ENCODE results near the gene MYL6.
"Not testable (repeated sequence)": the region's sequence is repeated elsewhere in the genome, so short reads cannot be mapped to it uniquely, and the experiment has no call there.

Gene MYL6

DNA sequence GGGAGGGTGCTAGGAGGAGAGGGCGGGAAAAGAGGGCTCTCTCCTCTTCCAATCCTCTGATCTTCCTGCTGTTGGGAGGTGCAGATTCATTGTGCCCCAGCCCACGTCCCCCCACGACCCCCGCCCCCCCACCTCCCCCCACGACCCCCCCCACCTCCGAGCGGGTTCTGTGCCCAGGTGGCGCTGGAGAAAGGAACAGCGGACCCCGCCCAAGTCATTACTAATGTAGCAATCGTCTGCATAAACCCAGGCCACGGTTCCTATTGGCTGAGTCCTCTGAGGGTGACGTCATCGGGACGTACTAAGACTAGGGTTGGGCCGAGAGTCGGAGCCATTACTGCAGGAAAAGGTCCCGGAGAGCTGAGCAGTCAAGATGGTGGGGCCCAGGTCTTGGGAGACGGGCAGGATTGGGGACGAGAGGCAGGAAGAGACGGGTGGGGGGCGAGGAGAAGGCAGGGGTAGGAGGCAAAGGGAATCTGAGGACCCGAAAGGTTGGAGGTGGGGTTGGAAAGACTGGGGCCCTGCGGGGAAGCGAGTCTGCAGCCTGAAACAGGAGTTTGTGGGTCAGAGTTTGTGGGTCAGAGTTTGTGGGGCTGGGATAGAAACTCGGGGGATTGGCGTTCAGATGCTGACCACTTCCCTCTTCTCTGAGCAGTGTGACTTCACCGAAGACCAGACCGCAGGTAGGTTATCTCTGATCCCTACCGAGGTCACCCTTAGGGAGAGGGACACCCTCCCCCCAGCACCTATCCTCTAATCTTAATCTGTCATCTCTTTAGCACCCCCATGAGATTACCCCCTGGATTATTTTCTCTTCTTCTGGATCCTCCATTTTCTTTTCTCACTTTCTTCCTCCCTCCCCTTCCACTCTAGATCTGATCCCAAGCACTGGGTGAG is at the start of gene MYL6:
TSS of gene MYL6 (plus strand) at position 331 of the 897 bp plus-strand sequence. CDS start at position 374, 43 bp downstream.
- FAIRE-seq (no peak), DNase-seq (ENCODE audit: low spot score) (peak; percentile 95)

GRCh38 chr12:56110571-56110970 is 47.6 kb upstream of the MYL6 start:
- DNase-seq (ENCODE audit: low spot score) (no peak), FAIRE-seq (no peak)

- FAIRE-seq (no peak), DNase-seq (ENCODE audit: low spot score) (no peak)
Observed at GRCh38 chr12:56114084-56114483, 44.1 kb upstream of the MYL6 start.

GRCh38 chr12:56115329-56115728 is 42.8 kb upstream of the MYL6 start:
- no peak for DNase-seq (ENCODE audit: low spot score)
- no peak for FAIRE-seq

DNA sequence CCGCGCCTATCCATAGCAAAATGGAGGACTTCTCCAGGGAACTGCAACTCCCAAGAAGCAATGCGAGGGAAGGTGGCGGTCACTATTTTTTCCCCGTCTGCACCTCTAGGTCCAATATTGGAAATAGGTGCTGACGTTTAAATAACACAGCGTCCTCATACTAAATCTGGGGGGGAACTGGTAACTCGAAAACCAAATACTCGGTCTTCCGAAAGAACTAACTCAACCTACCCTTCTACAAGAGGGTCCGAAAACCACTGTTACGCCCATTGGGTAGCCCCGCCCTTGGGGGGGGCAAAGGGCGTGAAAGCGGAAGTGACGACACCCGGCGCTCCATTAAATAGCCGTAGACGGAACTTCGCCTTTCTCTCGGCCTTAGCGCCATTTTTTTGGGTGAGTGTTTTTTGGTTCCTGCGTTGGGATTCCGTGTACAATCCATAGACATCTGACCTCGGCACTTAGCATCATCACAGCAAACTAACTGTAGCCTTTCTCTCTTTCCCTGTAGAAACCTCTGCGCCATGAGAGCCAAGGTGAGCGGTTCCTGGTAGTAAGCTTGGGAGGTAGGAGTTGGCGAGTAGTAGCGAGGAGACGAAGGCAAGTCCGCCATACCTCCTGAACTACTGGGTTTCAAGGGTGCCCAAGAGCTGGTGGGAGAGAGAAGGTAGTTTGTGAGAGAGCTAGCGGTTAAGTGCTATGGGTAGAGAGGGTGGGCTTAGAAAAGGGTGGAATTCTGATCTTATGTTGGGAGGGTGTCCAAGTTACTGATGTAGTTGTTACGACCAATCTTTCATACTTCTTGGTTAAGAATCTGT is 41.7 kb upstream of the MYL6 start, which contains the start of gene RPL41:
TSS of gene RPL41 (plus strand) at position 367 of the 815 bp plus-strand sequence.
- FAIRE-seq: no peak
- DNase-seq (ENCODE audit: low spot score): peak; percentile 81

GRCh38 chr12:56117082-56117706 is 41.0 kb upstream of the MYL6 start:
- not testable (repeated sequence) for DNase-seq (ENCODE audit: low spot score); FAIRE-seq

DNA sequence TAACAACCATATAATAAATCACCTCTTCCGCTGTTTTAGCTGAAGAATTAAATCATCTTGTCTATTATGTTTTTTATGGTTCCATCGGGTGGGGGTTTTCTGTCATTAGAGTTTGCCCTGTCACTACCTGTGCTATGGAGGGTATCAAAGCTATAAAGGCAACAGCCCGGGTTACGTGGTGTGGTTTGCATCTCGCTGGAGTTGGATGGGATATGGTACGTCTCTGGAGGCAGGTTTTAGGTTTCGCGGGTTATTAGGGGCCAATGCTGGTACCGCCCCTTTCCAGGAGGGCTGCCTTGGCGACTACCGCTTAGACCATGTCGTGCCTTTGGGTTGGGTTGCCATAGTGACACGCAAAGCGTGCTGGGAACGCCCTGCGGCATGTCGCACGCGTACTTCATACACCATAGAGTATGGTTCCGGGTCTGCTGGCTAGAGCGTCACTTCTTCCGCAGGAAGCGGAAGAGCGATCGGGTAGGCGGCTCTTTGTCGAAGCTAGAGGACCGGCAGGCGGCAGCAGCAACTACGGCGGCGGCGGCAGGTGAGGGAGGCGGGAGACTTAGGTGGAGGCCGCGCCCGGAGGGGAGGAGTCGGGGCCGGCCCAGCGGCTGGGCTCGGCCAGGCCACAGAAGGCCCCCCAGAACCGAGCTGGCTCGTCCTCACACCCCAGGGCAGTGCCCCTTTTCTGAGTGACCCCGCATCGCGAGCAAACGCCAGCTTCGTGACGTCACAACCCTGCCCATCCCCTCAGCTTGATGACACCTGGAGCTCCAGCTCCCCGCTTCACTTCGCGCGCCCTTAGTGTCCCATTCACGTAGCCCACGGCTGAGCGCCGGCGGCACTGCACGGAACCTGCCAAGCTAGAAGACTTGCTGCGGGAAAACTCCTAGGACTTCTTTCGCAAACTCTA is 40.1 kb upstream of the MYL6 start, which contains the start of gene ZC3H10:
TSS of gene ZC3H10 (plus strand) at position 489 of the 910 bp plus-strand sequence. CDS start 2,297 bp downstream, outside the sequence.
- peak; percentile 94 for DNase-seq (ENCODE audit: low spot score)
- FAIRE-seq: peak; percentile 89

DNA sequence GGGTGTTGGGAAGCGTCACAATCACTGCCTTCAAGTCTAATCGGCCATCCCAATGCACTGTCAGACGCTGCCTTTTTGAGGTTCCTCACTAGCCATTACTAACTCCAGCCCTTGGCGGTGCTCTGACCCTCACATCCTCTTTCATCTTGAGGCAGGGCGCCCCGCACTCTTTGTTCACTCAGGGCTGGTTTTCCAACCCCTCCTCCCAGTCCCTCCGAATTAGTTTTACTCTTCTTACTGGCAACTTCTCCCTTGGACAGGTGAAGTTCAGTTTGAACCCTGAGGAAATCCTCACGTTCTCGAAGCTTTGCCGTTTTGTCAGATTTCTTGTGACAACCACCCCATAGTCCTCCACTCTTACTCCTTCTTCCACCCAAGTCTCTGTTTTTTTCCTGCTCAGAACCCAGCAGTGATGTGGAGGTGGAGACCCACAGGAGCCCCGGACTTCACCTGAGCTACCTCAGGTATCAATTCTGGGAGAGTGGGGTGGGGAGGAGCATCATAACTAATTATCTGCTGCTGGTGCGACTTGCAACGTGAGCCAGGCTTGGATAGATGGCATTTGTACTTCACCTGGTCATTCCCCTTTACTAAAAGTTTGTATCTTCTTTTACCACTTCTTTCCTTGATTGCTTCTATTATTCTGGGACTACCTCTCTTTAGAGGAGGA is 39.3 kb upstream of the MYL6 start:
- no peak for FAIRE-seq
- no peak for DNase-seq (ENCODE audit: low spot score)

GRCh38 chr12:56119361-56119796 is 38.8 kb upstream of the MYL6 start:
- FAIRE-seq (no peak), DNase-seq (ENCODE audit: low spot score) (peak; percentile 78)

GRCh38 chr12:56120158-56120846 is 37.9 kb upstream of the MYL6 start:
- DNase-seq (ENCODE audit: low spot score) (peak; percentile 56), FAIRE-seq (no peak)

GRCh38 chr12:56121204-56121870 is 36.8 kb upstream of the MYL6 start:
- DNase-seq (ENCODE audit: low spot score) (no peak), FAIRE-seq (no peak)

DNA sequence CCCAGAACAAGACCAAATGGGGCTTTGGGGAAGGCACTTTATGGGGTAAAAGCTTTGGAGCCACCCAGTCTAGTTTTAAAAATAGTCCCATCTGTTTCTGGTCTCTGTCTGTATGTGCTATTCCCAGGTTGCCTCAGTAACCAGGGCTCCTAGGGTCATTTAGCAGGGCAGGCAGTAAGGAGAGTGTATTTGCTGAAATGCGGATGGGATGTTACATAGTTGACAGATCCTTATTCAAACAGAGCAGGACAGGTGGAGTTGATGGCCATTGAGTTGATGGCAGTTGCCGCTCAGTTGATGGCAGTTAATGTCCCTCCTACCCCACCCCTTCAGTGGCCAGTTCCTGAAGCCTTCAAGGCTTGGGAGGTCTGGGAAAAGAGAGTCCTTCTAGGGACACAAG is 35.5 kb upstream of the MYL6 start:
- no peak for DNase-seq (ENCODE audit: low spot score)
- no peak for FAIRE-seq

DNA sequence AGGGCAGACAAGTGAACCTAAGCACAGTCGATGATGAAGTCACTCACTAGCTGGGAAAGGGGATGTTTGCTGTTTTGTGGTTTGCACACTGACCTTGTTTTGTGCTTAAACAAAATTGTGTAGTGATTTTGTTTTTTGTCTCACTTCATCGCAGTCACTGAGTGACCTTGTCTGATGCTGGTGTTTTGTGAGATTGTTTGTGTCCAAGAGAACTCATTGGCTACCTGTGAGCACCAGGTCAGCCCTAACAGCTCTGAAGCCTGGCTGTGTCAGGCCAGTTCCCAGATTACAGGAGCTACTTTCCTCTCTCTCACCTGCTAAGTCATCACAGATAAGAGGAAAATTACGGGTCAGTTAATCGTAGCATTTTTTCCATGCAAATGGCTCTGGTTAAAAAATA is 34.0 kb upstream of the MYL6 start:
- FAIRE-seq (no peak), DNase-seq (ENCODE audit: low spot score) (no peak)

- DNase-seq (ENCODE audit: low spot score): no peak
- FAIRE-seq: no peak
Observed at GRCh38 chr12:56126732-56127239, 31.4 kb upstream of the MYL6 start.

DNA sequence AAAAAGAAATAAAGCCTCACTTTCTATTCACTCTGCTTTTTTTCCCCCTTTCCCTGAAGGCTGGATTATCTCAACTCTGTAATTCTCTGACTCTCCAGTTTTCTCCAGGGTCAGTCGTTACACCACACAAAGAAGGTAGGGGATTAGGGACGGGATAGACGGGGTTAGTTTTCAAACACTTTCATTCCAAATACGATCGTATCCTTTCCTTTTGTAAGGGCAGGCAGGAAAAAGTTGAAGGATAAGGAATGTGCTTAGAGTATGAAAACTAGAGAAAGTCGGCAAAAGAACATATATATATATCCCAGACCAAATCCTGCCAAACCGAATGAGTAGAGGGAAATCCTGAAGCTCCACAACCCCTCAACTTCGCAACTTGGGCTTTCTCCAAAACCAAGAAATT is 30.7 kb upstream of the MYL6 start:
- FAIRE-seq: no peak

GRCh38 chr12:56127888-56128669 is 30.1 kb upstream of the MYL6 start, which contains the start of gene ESYT1:
Gene ESYT1, plus strand, starts transcription at chr12:56128267. Its CDS starts 53 bp downstream, at chr12:56128320.
- FAIRE-seq (peak; percentile 30), DNase-seq (ENCODE audit: low spot score) (peak; percentile 98)

More for the DNA sequence above, 30.7 kb upstream of the MYL6 start:
- no peak for DNase-seq (ENCODE audit: low spot score)

DNA sequence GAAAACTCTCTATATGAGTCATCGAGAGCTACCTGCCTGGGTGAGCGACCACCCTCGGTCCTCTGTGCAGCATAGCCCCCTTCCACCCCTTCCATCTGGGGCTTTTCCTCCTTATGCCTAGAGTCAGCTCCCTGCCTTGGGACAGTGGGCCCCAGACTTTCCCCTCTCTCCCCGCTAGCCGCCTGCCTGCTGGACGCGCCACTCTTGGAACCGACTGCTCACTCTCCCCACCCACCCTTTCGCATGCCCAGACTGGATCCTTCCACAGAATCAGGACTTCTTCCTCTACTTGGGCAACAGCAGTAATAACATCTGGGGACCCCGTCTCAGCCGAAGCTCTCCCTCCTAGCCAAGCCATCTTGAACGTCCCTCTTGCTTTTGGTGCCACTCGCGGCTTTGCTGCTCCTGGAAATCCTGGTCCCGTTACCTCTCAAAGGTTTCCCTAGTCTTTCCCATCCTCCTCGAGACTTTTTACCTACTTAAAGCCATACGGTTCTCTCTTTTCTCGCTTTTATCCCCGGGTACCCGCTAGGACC is 29.4 kb upstream of the MYL6 start:
- FAIRE-seq (no peak), DNase-seq (ENCODE audit: low spot score) (no peak)

Measured in urothelium cell line (cell line).